ENCODE results near the gene CHD3.

- TF ChIP-seq CTCF (IDR thresholded peaks at IDR 0.05) (no peak), POLR2A (IDR thresholded peaks at IDR 0.05) (no peak), EP300 (IDR thresholded peaks at IDR 0.05) (no peak)
These were observed 14.8 kb downstream of the CHD3 start for GRCh38 chr17:7903154-7904103.
